Suprapubic skin (tissue), 4 donors: Measurements from ENCODE around the gene NDE1. TPM values are rescaled to one million over a fixed set of nuclear protein-coding genes. Genes with fewer than 3 reads are reported as not detected.

Experiments used
- DNase-seq, 2 donors: peaks; one replicate each; pipeline ENCODE4 v3.0.0-alpha.2; 2019; ENCODE audit warnings: low spot score in 2 of 2
- H3K27ac ChIP-seq: fragments of 200-600 bp; sonication (generic); one replicate; pipeline ENCODE4 v1.5.1; 2019
- H3K27me3 ChIP-seq: fragments of 200-600 bp; sonication (generic); one replicate; pipeline ENCODE4 v1.5.1; 2019
- H3K36me3 ChIP-seq: fragments of 200-600 bp; sonication (generic); one replicate; pipeline ENCODE4 v1.5.1; 2019
- H3K4me1 ChIP-seq: fragments of 200-600 bp; sonication (generic); one replicate; pipeline ENCODE4 v1.5.1; 2019
- H3K4me3 ChIP-seq: fragments of 200-600 bp; sonication (generic); one replicate; pipeline ENCODE4 v1.5.1; 2019; ENCODE audit warnings: mild to moderate bottlenecking
- H3K9me3 ChIP-seq: fragments of 200-600 bp; sonication (generic); one replicate; pipeline ENCODE4 v1.5.1; 2019
- EP300 ChIP-seq: sonication (generic); formaldehyde crosslinking; IDR thresholded peaks from one replicate; pipeline ENCODE4 v1.6.1; 2017; ENCODE audit warnings: antibody characterized with exemption
- POLR2A ChIP-seq, 2 donors: fragments of 450-650 bp; IDR thresholded peaks; one replicate each; pipeline ENCODE4 v1.6.1; 2017; ENCODE audit warnings: antibody characterized with exemption in 2 of 2, mild to moderate bottlenecking in 2 of 2, moderate library complexity in 2 of 2
- POLR2AphosphoS5 ChIP-seq, 3 donors: sonication (generic); formaldehyde crosslinking; IDR thresholded peaks; one replicate each; pipeline ENCODE4 v1.6.1; 2017; ENCODE audit warnings: antibody characterized with exemption in 3 of 3
- WGBS: methylation state at CpG from one replicate; pipeline ENCODE4 v1.1.5; 2018; 5-methylcytosine and 5-hydroxymethylcytosine counted together
- total RNA-seq, 4 donors: library from RNA; depleted of rRNA; stranded (reverse); fragments of >200 nt; gene quantifications; one replicate each; pipeline ENCODE4 v1.1.0, GENCODE V29; 2016
- TF ChIP-seq, protein P1 (sequence below), 2 donors: fragments of 200-600 bp in 1 of 2; fragments of 450-650 bp in 1 of 2; sonication (generic) in 1 of 2; IDR thresholded peaks; one replicate each; pipeline ENCODE4 v1.5.1; 2016 to 2019; ENCODE audit warnings: antibody characterized with exemption in 2 of 2, mild to moderate bottlenecking in 1 of 2, moderate library complexity in 1 of 2

NDE1 gene
- total RNA-seq, 4 donors from 2014 or later = 85.2 to 145 (median 120) TPM

DNA sequence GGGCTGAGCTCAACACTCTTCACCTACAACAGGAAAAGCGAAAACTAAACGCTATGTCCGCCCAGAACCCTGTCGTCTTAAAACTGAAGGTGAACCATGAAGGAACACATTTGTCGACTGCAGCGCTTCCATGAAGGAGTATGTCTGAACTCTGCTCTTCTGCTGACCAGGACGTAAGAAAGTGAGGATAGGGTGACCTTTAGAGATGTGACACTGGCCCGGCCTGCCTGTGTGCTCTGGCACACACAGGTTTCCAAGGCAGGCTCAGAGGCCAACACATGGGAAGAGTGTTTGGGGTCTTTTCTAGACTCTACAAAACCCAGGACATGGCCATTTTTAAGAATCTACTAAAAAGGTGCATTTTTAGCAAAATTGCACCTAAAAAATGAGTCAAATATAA lies 28.2 kb upstream of the NDE1 start:
- H3K36me3 ChIP-seq = peaks cover 91% of the 10 kb centered on the region
- H3K4me3 ChIP-seq = no peak overlapping the region
- H3K27me3 ChIP-seq = no peaks in the 10 kb centered on the region
- H3K27ac ChIP-seq = no peak overlapping the region
- no peak for DNase-seq
- WGBS = 94% methylated on average over 8 of the region's 8 CpGs
- H3K4me1 ChIP-seq = no peaks in the 10 kb centered on the region
- H3K9me3 ChIP-seq = no peaks in the 10 kb centered on the region
- TF ChIP-seq POLR2AphosphoS5 (IDR thresholded peaks at IDR 0.05) = no peak
- TF ChIP-seq EP300 = no peak
- no peak for TF ChIP-seq POLR2A (IDR thresholded peaks at IDR 0.05)
- TF ChIP-seq, protein P1, sequence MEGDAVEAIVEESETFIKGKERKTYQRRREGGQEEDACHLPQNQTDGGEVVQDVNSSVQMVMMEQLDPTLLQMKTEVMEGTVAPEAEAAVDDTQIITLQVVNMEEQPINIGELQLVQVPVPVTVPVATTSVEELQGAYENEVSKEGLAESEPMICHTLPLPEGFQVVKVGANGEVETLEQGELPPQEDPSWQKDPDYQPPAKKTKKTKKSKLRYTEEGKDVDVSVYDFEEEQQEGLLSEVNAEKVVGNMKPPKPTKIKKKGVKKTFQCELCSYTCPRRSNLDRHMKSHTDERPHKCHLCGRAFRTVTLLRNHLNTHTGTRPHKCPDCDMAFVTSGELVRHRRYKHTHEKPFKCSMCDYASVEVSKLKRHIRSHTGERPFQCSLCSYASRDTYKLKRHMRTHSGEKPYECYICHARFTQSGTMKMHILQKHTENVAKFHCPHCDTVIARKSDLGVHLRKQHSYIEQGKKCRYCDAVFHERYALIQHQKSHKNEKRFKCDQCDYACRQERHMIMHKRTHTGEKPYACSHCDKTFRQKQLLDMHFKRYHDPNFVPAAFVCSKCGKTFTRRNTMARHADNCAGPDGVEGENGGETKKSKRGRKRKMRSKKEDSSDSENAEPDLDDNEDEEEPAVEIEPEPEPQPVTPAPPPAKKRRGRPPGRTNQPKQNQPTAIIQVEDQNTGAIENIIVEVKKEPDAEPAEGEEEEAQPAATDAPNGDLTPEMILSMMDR (IDR thresholded peaks at IDR 0.05) = no peak

- 100% methylated on average over 2 of the region's 2 CpGs for WGBS
- Histone ChIP-seq H3K27ac (no peak overlapping the region), H3K9me3 (no peaks in the 10 kb centered on the region), H3K27me3 (no peaks in the 10 kb centered on the region), H3K4me1 (no peaks in the 10 kb centered on the region), H3K4me3 (no peak overlapping the region), H3K36me3 (peaks cover 85% of the 10 kb centered on the region)
- DNase-seq = no peak
- TF ChIP-seq POLR2AphosphoS5 (IDR thresholded peaks at IDR 0.05) (no peak), EP300 (no peak), POLR2A (IDR thresholded peaks at IDR 0.05) (no peak)
- TF ChIP-seq, protein P1 (IDR thresholded peaks at IDR 0.05) = no peak
These were observed 18.2 kb upstream of the NDE1 start for GRCh38 chr16:15631730-15632409.

DNA sequence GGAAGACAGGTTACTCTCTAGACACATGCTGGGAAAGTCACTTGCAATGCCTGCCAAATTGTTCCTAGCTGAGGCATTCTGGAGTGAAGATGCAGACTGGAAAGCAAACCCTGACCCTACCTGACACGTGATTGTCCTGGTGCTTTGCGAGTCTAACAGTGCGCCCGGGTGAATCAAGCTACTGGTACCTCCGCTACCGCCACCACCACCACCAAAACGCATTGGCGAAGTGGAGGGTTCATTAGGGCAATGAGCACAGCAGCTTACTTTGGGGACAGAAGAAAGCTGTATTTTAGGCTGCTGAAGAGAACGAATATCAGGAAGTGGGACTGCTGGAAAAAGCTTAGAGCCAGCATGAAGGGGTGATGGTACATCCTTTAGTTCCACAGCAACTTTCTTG lies 14.1 kb upstream of the NDE1 start:
- Histone ChIP-seq H3K9me3 (no peaks in the 10 kb centered on the region), H3K4me1 (peaks cover 10% of the 10 kb centered on the region), H3K4me3 (no peak overlapping the region), H3K27ac (no peak overlapping the region), H3K27me3 (no peaks in the 10 kb centered on the region), H3K36me3 (peaks cover 90% of the 10 kb centered on the region)
- 93% methylated on average over 9 of the region's 9 CpGs for WGBS
- DNase-seq = no peak
- TF ChIP-seq, protein P1 (IDR thresholded peaks at IDR 0.05) = no peak
- TF ChIP-seq EP300 (no peak), POLR2A (IDR thresholded peaks at IDR 0.05) (no peak), POLR2AphosphoS5 (IDR thresholded peaks at IDR 0.05) (no peak)

GRCh38 chr16:15636392-15636873 lies 13.6 kb upstream of the NDE1 start:
- DNase-seq = no peak
- Histone ChIP-seq H3K4me1 (peaks cover 15% of the 10 kb centered on the region), H3K27ac (no peak overlapping the region), H3K4me3 (no peak overlapping the region), H3K36me3 (peaks cover 85% of the 10 kb centered on the region), H3K9me3 (no peaks in the 10 kb centered on the region), H3K27me3 (no peaks in the 10 kb centered on the region)
- TF ChIP-seq, protein P1 (IDR thresholded peaks at IDR 0.05) = no peak
- TF ChIP-seq EP300 (no peak), POLR2AphosphoS5 (IDR thresholded peaks at IDR 0.05) (no peak)

DNA sequence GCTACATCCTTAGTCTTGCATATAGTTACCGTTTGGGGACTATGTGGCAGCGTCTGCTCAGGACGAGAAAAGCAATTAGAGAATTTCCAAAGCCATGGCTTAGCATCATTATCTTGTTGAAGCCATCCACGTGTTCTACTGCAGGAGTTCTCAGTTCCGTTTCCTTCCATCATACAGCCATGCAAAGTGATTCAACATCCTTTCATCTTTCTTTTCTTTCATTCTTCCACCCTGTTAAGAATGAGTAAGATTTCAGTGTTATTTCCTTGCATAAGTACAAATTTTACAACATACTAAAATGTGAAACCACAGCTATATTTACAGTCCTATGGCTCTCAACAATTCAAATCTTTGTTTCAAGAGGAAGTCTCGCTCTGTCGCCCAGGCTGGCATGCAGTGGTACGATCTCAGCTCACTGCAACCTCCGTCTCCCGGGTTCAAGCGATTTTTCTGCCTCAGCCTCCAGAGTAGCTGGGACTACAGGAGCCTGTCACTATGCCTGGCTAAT lies 10.9 kb upstream of the NDE1 start:
- peaks cover 29% of the 10 kb centered on the region for H3K4me1 ChIP-seq
- H3K9me3 ChIP-seq = no peaks in the 10 kb centered on the region
- no peak for DNase-seq
- H3K36me3 ChIP-seq = peaks cover 61% of the 10 kb centered on the region
- no peak overlapping the region for H3K27ac ChIP-seq
- TF ChIP-seq POLR2AphosphoS5 (IDR thresholded peaks at IDR 0.05) = no peak
- TF ChIP-seq POLR2A (IDR thresholded peaks at IDR 0.05) = no peak
- TF ChIP-seq EP300 = no peak
- TF ChIP-seq, protein P1 (IDR thresholded peaks at IDR 0.05) = no peak
- H3K27me3 ChIP-seq = no peaks in the 10 kb centered on the region
- 83% methylated on average over 11 of the region's 11 CpGs for WGBS
- no peak overlapping the region for H3K4me3 ChIP-seq
